TTC549 (cell line): Measurements from ENCODE around the gene GCNA.
"Not testable (repeated sequence)": the region's sequence is repeated elsewhere in the genome, so short reads cannot be mapped to it uniquely, and the experiment has no call there.

Experiments
- FAIRE-seq: peaks from 2 replicates; lab custom pipeline; 2012; peaks lifted over from hg19 to GRCh38; lab: Jason Lieb, UNC

Gene GCNA

GRCh38 chrX:71558920-71559319, 19.3 kb upstream of the GCNA start:
- FAIRE-seq = no peak

DNA sequence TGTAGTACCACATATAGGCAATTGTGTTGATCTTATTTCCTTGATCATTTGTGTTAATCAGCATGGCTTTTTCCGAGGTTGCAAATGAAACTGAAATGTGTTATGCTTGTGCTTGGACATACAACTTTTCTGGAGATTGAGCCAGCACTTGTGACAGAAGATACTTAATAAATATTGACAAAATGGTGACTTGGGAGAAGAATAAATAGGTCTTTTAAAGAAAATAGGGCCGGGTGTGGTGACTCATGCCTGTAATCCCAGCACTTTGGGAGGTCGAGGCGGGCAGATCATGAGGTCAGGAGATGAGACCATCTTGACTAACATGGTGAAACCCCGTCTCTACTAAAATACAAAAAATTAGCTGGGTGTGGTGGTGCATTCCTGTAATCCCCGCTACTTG, 18.5 kb upstream of the GCNA start:
- not testable (repeated sequence) for FAIRE-seq

GRCh38 chrX:71563921-71564320, 14.3 kb upstream of the GCNA start:
- FAIRE-seq = no peak

DNA sequence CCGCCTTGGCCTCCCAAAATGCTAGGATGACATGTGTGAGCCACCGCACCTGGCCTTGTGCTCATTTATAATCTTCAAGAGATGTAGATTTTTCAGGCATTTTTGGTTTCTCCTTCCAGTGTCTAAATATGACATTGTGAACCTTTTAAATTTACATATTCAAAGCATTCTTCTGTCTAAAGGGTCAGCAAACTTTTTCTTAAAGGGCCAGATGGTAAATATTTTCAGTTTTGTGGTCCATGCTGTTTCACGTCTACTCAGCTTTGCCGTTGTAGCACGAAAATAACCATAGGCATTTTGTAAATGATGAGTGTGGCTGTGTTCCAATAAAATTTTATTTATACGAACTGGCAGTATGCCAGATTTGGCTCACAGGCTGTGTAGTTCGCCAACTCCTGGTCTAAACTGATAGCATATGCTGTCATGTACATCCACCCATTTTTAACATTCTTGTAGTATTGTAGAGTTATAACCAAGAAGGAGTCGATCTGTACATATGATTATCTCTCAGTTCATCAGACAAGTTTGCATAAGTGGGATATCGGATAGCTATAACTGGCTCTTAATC, 12.7 kb upstream of the GCNA start:
- no peak for FAIRE-seq

GRCh38 chrX:71571390-71571789, 6.8 kb upstream of the GCNA start:
- FAIRE-seq = not testable (repeated sequence)

GRCh38 chrX:71573590-71573989, 4.6 kb upstream of the GCNA start:
- no peak for FAIRE-seq

GRCh38 chrX:71577682-71578081, 555 bp upstream of the GCNA start:
- no peak for FAIRE-seq

DNA sequence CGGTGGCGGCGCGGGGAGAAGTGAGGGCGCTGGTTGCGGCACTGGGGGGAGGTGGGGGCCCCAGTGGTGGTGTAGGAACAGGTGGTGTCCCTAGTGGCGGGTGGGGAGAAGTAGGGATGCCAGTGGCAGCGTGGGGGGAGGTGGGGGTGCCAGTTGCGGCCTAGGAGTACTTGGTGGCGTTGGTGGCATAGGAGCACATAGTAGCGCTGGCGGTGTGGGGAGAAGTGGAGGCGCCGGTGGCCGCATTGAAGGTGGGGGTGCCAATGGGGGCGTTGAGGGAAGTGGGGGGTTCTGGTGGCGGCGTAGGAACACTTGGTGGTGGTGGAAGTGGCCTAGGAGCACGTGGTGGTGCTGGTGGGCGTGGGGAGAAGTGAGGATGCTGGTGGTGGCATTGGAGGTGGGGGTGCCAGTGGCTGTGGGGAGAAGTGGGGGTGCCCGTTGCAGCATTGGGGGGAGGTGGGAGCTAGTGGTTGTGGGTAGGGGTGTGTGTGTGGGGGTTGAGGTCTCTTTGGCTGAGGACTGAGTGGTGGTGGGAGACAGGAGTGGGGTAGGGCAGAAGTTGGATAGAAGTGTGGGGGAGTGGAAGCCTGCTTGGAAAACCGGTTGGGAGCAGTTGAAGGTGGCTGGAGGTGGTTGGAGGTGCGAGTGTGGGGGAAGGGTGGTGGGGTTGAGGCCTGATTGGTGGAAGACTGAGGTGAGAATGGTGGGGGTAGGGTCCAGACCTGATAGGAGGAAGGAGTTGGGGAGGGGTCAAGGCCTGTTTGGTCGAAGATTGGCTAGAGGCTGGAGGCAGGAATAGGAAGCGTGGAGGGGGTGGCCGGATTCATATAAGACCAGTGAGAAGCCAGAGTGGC, 1.1 kb downstream of the GCNA start:
- FAIRE-seq = no peak

- FAIRE-seq = no peak
These were observed 1.7 kb downstream of the GCNA start for GRCh38 chrX:71579990-71580380.

- no peak for FAIRE-seq
These were observed 3.0 kb downstream of the GCNA start for GRCh38 chrX:71581210-71581609.

- no peak for FAIRE-seq
These were observed 8.7 kb downstream of the GCNA start for GRCh38 chrX:71586929-71587328.

DNA sequence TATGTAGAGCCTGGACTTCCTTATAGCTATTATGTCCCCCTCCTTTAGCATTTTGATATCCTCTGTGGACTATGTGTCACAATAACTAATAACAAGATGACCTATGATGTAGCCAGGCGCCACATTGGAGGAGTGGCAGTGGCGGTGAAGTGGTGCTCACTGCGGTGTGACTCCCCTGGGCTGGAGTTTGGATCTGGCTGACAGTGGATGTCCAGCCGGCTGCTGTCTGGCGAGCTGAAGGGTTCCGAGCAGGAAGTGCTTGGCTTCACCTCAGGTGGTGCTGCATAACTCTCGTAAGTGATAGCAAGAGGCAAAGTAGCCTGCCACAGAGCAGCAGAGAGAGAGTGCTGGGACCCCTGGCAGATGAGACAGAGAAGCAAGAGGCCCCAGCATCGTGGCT, 15.0 kb downstream of the GCNA start:
- not testable (repeated sequence) for FAIRE-seq

DNA sequence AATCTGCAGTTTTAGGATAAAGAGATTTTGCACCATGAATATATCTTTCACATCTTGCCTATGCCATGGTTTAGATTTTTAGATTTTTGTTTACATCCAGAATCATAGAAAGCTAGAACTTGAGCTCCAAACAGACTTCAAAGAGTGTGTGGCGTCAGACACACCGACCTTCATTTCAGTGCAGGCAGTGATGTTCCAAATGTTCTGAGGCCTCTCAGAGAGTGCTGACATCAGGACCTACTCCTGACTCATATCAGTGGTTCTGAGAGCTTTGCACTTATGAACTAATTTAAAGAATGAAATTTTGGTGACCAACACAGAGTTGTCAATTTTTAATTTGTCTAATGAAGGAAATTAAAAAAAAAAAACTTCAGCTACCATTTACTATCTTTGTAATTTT, 21.7 kb downstream of the GCNA start:
- no peak for FAIRE-seq

DNA sequence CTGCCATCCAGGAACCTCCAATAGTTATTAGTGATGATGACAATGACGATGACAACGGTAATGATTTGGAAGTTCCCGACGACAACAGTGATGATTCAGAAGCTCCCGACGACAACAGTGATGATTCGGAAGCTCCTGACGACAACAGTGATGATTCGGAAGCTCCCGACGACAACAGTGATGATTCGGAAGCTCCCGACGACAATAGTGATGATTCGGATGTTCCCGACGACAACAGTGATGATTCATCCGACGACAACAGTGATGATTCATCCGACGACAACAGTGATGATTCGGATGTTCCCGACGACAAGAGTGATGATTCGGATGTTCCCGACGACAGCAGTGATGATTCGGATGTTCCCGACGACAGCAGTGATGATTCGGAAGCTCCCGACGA, 25.4 kb downstream of the GCNA start:
- FAIRE-seq = no peak

DNA sequence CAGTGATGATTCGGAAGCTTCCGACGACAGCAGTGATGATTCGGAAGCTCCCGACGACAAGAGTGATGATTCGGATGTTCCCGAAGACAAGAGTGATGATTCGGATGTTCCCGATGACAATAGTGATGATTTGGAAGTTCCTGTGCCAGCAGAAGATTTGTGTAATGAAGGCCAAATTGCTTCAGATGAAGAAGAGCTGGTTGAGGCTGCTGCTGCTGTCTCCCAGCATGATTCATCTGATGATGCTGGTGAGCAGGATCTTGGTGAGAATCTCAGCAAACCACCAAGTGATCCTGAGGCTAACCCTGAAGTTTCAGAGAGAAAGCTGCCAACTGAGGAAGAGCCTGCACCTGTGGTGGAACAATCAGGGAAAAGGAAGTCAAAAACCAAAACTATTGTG, 25.9 kb downstream of the GCNA start:
- FAIRE-seq = no peak

DNA sequence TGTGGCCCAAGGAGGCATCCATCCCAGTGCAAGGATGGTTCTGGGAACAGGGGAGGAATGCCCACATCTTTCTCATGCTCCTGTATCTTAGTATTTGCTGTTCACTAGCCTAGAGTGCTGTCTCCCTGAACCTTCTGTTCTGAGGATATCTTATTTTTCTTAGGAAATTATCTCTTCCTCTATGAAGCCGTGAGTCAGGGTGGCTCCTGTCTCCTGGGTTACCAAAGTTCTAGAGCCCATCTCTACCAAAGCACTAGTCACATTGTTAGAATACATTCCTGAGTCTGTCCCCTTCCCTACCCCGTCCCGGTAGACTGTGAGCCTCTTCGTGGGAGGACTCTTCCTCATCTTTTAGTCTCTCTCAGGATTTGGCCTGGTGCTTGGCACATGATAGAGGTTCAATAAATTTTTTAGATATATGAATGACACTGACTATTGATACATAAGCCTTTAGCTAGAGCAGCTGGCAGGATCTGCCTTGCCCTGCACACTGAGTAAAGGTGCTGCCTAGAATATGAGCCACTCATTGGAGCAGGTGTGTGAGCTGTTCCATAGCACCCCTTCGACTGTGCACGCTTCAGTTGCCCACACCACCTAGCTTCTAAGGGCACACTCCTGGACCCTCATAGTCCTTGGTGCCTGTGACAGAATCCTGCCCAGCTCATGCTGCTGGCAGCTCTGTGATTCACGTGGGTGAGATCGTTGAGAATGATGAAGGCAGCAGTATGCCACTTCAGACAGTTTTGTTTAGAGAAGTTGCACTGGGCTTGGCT, 26.7 kb downstream of the GCNA start:
- FAIRE-seq = no peak

DNA sequence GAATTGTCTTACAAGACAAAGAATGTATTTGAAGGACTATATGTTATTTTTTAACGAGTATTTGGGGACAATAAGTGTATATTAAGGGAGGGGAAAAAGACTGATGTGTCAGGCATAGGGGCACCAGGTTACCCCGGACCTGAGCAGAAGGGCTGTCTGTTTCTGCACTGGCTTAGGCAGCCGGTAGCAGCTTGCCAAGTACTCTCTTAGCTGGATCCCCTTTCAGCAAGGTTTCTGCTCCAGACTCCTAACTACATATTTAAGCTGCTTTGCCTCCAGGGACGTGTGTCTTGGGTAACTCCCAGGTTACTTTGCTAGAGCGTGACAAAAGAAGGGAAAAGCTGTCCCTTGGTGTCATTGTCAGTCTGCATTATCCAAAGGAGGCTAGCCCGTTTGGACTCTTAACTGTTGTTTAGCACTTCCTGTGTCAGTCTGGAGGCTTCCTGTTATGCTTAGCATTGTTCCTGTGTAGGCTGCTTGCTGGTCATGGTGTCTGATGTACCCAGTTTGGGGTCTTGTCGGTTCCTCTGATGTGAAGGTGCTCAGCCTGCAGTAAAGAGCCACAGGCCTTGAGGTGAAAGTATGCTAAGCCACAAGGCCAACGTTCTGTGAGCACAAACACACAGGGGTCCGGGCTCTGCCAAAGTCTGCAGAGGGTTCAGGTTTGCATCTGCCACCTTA, 28.4 kb downstream of the GCNA start:
- no peak for FAIRE-seq

- FAIRE-seq = no peak
These were observed 29.3 kb downstream of the GCNA start for GRCh38 chrX:71607488-71607887.

- no peak for FAIRE-seq
These were observed 31.0 kb downstream of the GCNA start for GRCh38 chrX:71609095-71609750.

GRCh38 chrX:71611736-71612135, 33.5 kb downstream of the GCNA start:
- FAIRE-seq = not testable (repeated sequence)

DNA sequence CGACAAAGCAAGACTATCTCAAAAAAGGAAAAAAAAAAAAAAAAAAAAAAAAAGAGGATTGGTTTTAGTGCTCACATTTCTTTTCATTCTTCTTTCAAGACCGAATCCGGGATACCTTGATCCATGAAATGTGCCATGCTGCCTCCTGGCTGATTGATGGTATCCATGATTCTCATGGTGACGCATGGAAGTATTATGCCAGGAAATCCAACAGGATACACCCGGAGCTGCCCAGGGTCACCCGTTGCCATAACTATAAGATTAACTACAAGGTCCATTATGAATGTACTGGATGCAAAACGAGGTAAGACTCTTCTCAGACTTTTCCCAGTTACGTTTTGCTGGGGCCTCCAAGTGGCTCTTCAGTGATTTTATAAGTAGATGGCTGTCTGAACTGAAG, 34.0 kb downstream of the GCNA start:
- FAIRE-seq = no peak

- FAIRE-seq = no peak
These were observed 36.8 kb downstream of the GCNA start for GRCh38 chrX:71615056-71615455.
